CD4-positive, alpha-beta T cell treated with Interleukin-17A for 1 hour (primary cell): ENCODE data around the gene SIRPG.
"Not testable (repeated sequence)": the region's sequence is repeated elsewhere in the genome, so short reads cannot be mapped to it uniquely, and the experiment has no call there.

Experiments
- DNase-seq: peaks from one replicate; pipeline ENCODE4 v3.0.0-alpha.2; 2020

SIRPG gene

DNA sequence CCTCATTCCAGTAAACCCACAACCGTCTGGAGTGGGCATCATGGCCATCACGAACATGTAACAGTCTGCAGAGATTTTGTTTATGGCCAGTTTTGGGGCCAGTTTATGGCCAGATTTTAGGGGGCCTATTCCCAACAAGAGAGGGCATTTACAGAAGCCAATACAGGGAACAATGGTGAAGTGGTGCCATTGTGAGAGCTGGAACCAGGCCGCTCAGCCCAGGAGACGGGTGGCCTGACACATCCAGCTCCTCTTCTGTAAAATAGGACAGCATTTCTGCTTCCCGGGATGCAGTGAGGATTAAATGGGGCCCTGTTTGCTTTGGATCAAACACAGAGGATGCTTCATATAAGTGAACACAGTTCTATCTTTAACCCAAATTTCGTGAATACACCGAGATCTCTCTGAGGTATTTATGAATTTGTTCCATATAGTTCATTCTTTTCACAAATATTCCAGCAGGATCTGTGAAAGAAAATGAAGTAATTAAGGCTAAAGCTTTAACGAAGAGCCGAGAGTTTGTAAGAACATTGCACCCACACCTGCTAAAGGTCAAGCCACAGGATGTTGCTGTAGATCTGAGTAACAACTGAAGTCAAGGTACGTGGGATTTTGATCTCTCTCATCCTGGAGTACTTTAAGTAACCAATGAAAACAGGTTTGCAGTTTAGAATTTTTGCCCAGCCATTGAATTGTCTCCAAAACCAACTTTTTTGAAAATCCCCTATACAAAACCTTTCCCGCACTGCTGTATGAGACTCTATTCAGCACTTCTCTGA, 14.5 kb upstream of the SIRPG start:
- no peak for DNase-seq

DNA sequence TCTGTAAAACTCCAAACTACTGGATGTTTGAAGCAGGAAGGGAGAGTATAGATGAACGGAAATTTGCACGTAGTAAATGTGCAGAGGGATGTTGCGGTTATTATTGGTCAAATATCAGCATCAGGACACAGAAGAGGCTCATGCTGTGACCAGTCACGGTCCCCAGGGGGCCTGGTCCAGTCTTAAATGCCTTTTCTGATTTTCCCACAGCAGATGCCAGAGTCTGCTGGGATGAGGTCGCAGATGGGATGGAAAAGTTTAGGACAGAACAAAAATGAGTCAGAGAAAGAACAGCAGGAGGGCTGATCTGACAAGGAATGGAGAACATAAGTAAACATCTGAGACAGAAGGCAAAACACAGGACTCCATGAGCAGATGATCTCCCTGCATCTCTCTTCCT, 11.7 kb upstream of the SIRPG start:
- no peak for DNase-seq

DNA sequence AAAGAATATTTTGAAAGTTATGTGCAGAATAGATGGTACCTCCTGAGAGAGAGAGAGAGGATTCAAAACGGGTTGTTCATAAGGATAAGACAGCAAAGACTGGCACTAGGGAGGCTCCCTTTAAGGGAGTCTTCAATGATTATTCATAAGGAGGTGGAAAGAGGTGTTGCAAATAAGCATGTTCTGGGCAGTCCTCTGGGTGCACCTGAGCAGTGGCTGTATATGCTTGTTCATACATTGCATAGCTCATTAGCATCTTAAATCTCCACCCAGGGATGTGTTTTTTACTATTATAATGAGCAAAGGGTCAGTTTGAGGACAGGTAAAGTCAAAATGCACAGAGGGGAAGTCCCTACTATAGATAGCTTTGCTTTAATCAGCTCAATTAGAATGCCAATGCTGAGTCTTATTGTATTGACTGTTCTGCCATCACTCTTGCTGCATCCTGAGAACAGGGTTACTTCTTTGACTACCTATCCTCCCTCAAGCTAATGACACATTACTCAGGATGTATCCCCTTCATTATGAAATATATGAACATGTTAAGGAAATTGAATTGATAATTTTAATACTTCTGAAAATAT, 10.0 kb upstream of the SIRPG start:
- DNase-seq = no peak

DNA sequence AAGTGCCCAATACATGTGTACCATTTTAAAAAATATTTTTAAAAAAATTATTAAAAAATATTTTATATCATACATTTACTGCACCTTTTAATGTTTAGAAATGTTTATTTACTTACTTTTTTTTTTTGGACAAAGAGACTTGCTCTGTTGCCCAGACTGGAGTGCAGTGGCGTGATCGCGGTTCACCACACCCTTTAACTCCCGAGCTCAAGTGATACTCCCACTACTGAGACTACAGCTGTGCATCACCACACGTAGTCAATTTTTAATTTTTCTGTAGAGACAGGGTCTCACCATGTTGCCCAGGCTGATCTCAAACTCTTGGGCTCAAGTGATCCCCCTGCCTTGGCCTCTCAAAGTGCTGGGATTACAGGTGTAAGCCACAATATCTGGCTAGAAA, 9.2 kb upstream of the SIRPG start:
- DNase-seq = no peak

DNA sequence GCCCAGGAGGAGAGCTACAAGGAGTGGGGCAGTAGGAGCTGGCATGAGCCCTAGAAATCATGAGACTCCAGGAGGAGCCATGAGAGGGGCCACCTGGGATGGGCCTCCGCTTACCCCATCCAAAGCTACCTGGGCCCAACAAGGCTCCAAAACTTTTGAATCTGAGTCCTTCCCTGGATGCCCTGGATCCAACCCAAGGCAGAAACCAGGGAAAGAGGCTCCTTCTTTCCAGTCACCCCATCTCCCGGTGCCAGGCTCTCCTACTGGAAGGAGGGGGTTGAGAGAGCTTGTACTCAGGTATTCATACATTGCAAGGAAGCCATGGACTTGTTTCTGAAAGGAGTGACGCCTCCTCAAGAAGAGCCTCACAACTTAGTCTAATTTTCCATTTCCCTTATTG, 7.8 kb upstream of the SIRPG start:
- DNase-seq = no peak

DNA sequence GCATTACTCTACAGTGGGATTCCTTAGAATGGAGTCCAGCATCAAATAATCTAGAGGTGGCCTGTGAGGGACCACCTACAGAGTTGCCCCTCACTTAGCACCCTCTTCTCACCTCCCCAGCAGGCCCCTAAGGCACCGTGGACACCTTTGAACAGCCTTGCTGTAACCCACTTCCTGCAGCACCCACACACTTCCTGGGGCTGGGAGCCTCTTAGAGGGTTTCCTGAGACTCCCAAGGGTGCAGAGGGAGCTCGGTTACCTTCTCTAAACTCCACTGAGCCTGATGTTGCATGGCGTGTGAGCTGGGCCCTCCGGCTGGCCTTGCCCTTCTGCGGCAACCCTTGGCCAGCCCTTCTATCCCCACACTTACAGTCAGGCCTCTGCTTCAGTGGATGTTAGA, 7.3 kb upstream of the SIRPG start:
- DNase-seq = peak; percentile 68

DNA sequence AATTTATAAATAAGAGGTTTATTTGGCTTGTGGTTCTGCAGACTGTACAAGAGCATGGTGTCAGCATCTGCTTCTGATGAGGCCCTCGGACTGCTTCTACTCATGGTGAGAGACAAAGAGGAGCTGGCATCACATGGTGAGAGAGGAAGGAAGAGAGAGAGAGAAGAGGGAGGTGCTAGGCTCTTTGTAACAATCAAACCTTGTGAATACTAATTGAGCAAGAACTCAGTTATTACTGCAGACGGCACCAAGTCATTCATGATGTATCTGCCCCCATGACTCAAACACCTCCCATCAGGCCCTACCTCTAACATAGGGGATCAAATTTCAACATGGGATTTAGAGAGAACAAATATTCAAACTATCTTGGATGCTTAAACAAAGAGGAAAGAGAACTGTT, 6.3 kb upstream of the SIRPG start:
- DNase-seq = peak; percentile 43

DNA sequence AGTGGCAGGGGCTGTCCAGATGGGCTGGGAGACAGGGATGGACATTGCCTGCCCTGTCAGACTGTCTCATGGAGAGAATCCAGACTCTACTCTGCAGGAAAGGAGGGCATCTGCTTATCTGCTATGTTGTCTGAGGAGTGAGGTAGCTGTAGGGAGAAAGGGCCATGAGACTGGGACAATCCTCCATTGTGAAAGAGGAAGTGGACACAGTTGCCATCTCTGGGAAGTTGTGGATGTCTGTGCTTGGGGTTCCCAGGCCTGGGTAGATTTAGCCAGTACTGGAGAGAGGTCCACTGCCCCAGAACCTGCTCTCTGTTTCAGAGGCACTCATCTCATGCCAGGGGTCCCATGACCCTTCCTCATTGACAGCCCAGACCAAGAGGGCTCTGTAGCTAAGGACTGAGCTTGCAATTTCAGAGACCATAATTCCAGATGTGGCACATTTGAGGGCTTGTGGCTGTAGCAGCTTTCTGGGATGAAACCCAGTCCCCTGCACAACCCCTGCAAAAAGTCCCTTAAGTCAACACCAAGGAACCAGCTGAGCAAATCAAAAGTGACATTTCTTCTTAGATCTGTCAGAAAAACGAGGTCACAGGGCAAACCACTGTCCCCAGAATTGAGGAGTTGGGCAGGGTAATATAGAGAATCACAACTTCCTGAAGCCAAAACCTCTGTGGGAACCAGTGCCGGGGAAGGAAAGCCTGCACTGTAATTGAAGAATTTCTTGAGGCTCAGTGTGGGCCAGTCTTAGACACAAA, 4.1 kb upstream of the SIRPG start:
- DNase-seq = peak; percentile 40

DNA sequence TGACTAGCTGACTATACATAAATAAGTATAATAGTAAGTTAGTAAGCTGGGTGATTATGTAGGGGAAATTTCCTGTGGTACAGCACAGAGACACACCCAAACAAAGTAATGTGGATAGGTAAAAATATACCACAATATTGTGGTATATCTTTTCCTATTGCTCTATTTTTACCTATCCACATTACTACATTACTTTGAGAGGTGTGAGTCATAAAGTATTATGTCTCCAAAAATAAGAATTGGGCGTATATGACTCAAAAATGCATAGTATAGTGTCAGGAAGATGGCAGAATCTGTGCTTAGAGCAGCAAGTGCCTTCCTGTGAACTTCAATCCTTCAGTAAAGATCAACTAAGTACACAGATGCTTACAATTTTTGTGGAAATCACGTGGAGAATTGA, 2.7 kb upstream of the SIRPG start:
- DNase-seq = peak; percentile 65

DNA sequence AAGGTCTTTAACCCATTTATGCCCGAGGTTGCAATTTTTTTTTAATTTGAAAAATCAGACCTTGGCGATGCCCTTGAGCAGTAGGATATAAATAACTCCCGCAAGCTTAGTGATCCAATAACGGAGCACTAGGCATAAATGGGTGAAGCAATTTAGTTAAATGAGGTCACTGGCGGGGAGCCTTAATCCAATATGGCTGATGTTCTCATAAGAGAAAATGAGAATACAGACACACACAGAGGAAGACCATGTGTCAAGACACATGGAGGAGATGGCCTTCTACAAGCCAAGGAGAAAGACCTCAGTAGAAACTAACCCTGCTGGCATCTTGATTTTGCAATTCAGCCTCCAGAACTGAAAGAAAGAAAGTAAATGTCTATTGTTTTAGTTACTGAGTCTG, 735 bp downstream of the SIRPG start:
- DNase-seq = no peak

DNA sequence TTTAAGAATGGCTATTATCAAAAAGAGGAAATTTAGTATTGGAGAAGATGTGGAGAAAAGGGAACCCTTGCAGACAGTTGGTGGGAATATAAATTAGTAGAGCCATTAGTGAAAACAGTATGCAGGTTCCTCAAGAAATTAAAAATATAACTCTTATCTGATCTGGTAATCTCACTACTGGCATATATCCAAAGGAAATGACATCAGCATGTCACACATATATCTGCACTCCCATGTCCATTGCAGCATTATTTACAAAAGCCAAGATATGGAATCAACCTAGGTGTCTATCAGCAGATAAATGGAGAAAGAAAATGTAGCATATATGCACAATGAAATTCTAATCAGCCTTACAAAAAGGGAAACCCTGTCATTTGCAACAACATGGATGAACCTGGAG, 2.6 kb downstream of the SIRPG start:
- DNase-seq = peak; percentile 64

DNA sequence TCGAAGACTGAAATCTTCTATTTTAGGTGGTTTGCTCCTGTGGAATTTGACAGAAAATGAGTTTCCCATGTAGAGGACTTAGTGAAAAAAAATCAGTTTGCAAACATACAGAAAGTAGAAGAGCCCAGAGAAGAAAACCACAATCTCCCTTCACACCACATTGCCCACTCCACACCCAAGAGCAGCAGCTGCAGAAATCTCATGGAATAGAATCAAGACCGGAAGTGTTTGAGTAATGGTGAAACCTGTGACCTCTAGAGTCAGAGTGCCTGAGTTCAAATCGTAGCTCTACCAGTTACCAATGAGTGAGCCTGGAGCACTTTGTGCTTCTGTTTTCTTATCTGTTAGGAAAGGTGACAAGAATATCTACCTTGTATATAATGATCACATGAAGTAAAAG, 4.6 kb downstream of the SIRPG start:
- no peak for DNase-seq

DNA sequence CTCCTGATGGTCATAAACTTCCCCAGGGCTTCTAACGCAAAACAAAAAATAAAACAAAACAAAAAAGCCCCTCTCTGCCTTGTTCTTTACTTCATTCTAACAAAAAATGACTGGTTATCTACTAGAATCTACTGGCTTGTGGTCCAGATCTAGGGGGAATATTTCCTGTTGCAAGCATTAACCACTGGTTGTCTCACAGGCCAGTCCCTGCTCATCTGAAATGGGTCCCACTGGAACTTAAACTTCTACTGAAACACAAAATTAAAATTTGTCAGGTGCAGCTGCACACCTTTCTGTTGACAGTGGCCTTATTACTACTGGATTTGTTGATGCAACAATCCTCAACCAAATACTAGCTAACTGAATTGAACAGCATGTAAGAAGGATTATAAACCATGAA, 5.5 kb downstream of the SIRPG start:
- no peak for DNase-seq

DNA sequence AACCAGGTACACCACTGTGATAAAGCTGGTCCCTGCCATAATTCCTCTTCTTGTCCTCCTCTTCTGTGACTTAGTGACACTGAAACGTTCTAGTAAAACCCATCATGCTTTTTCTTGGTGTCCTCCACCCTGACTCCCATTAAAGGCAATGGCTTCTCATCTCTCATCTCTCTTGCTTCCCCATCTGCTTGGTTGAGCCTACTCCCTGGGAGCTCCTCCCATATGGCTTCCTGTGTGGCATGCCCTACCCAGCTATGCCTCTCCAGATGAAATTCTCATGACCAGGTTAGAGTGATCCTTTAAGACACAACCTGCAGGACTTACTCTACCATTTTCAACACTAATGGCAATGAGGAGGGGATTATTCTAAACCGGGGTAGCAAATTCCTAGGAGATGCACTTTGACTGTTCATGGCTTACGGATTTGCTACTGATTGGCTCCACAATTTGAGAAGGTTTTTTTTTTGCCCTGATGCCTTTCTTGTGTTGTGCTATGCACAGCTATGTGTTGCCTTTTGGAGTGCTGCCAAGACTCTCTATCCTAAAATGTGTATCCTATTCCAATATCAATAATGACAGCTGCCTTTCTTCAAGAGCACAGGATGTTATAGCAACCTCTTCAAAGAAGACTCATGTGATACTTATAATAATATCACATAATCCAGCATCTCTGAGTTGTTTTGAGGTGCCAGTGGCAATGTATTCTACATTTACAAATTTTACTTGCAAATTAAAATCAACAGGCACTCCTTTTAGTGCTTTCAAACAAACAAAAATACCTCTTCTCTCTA, 6.1 kb downstream of the SIRPG start:
- DNase-seq = no peak

DNA sequence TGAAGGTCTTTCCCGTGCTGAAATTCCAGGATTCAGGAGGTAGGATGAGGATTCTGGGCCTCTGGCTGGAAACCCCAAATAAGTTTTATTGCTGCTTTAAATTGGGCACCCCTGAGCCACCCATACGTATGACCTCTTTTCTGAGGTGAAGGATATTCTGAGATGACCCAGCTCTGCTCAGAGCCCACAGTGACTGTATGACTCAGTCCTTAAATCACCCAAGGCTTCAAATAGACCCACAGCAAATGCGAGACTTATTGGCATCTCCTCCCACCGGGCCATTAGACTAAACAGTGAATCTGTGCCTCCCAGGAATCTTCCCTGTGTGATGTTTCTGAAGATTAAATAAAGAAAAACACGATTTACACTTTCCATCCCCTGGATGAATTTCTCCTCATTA, 9.5 kb downstream of the SIRPG start:
- no peak for DNase-seq

DNA sequence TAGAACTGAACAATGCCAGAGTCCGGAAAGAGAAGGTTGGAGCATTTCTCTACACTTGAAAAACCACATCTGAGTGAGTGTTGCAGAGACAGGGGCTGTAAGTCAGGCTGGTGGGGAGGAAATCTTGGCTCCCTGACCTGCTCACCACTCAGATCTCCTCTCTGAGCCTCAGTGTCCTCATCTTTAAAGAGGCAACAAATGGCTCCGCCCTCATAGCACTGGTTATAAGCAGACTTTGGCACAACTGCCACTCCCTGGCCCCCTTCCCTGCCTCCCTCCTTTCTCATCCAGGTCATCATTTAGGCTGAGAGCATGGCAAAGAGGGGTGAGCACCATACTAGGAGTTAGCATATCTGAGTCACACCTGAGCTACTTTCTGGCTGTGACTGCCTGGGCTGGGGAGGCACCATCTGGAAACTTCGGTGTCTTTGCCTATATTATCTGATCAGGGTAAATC, 10.6 kb downstream of the SIRPG start:
- DNase-seq = no peak

DNA sequence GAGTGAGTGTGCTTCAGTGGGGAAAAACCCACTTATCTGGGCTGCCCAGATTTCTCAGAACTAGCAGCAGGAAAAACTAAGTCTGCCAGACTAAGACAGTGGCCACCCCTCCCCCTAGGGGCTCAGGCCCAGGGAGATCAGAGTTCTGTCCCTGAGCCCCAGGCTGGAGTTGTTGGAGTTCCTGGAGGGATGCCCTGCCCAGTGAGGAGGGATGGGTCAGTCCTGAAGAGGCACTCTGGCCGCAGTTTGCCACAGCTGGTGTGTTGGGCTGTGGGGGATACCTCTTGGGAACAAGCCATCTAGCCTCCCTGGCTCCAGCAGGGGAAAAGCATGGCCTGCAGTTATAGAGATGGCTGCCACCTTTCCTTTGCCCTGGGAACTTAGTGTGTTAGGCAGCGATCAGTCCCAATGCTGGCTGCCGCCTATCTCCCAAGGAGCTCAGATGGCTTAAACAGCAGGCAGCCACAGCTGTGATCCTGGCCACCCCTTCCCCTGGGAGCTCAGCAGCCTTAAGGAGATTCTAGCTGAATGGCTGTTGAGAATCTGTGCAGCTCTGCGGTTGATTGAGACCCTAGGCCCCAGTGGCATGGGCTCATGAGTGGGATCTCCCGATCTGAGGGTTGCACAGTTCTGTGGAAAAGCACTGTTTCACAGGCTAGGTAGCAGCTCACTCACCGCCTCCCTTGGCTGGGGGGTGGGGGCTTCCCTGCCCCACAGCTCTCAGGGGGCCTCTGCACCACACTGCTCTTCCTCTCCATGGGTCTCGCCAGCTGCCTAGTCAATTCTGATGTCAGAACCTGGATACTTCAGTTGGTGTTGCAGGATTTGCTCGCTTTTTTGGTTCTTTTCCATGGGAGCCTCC, 13.2 kb downstream of the SIRPG start:
- DNase-seq = no peak

DNA sequence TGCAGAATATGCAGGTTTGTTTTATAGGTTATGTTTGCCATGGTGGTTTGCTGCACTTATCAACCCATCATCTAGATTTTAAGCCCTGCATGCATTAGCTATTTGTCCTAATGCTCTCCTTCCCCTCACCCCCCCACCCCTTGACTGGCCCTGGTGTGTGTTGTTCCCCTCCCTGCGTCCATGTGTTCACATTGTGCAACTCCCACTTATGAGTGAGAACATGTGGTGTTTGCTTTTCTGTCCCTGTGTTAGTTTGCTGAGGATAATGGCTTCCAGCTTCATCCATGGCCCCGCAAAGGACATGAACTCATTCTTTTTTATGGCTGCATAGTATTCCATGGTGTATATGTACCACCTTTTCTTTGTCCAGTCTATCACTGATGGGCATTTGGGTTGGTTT, 18.9 kb downstream of the SIRPG start:
- DNase-seq = not testable (repeated sequence)

DNA sequence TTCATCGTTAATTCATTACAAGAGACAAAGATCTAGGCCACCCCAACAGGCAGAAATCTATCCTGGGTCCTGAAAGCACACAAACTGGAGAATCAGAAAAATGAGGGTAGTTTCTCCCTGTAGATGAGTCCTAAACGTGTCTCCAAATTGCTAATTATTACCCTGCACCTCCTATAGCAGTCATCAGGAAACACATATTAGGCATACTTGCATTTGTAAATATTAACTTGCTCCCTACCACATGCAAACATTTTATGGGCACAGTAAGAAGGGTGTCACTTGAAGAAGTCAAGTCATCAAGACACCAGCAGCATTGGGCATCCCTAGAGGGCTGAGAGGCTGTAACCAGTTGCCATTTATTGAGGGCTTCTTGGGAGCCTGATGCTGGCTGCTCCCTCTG, 19.8 kb downstream of the SIRPG start:
- no peak for DNase-seq

DNA sequence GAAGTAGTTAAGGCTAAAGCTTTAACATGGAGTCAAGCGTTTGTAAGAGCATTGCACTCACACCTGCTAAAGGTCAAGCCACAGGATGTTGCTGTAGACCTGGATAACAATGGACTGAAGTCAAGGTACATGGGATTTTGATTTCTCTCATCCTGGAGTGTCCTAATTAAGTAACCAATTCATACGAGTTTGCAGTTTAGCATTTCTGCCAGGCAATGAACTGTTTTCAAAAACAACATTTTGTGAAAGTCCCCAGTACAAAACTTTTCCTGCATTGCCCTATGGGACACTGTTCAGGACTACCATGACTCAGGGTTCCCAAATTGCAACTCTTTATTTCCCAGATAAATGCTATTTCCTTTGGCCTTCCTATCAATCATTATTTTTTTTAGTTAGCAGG, 20.4 kb downstream of the SIRPG start:
- no peak for DNase-seq

DNA sequence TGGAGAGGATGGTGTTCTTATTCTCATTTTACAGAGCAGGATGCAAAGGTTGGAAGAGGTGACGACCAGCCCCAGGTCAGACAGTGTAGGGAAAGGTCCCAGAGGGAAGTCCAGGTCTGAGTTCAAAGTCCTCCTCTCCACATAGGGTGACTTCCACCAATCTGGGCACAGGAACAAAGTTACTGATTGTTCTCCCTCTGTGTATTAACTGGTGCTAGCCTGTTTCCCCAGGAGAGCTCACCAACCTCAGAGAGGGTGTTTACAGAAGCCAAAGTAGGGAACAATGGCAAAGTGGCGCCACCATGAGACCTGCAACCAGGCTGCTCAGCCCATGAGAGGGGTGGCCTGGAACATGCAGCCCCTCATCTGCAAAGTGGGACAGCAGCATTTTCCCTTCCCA, 21.0 kb downstream of the SIRPG start:
- no peak for DNase-seq

DNA sequence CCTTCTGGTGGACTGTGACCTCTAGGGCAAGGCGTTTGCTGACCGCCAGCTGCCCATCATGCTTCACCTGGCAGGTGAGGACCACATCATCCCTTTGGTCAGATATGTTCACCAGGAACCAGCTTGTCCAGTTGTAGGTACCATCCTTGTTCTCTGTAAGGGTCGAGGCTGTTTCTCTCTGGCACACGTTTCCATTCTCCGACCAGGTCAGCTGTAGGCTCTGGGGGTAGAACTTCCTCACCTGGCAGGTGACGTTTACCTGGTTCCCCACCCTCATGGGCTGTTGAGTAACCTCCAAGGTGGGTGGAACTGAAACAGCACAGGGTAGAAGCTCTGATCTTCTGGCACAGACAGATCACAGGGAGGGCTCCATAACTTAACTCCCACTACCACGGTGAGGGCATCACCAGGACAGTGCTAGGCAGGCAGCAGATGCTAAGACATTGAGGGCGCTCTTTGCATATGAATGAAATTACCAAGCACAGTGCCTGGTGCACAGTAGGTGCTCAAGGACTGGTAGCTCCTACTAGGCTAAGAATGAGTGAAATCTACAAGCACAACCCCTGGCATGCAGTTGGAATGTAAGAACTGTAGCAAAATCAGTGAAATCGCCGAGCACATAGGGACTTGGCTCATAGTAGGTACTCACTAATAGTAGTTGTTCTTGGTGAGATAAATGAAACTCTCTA, 22.1 kb downstream of the SIRPG start:
- no peak for DNase-seq
